ENCODE results near the gene KRTAP12-1.

GRCh38 chr21:44653656-44654575 is 28.0 kb downstream of the KRTAP12-1 start:
- TF ChIP-seq GATA2 (IDR thresholded peaks at IDR 0.05; ENCODE audit: low read depth, low read length) (no peak), GATA3 (IDR thresholded peaks at IDR 0.05; ENCODE audit: low read depth, low read length) (no peak)

All from SH-SY5Y (cell line).